ENCODE data around the gene KIF6.

KIF6 gene

DNA sequence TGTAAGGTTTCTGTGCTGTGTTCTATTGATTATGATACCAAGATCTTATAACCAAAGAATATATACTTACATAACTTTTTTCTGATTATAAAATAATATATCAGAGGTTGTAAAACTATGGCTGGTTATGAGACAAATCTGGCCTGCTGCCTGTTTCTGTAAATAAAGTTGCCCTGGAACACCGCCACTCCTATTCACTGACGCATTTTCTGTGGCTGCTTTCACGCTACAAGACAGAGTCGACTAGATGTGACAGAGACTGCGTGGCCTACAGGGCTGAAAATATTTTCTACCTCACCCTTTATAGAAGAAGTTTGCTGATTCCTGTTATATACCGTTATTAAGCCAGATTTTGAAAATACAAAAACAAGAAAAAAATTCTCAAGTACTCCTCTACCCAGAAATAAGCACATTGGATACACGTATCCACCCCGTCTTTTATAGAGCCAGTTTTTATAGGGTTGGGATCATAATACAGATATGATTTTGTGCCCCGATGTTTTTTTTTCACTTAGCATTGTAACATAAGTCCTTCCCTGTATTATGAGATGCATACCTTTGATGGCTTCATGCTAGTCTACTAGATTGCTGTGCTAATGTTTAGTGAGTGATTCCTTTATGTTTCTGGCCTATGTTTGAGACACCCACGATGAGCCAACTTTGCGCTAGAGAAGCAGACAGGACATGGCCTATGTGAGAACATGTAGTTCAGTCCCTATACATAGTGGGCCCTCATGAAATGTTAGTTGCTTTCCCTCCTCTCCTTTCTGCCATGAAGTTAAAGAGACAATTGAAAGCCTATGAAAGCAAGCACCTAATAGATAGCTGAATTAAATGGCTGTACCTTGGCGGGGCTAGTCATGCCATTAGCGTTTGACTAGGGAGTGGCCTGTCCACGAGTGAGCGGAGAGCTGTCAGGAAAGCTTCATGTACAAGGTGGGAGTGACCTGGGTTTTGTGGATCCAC is 304.6 kb downstream of the KIF6 start:
- TF ChIP-seq, protein P1, sequence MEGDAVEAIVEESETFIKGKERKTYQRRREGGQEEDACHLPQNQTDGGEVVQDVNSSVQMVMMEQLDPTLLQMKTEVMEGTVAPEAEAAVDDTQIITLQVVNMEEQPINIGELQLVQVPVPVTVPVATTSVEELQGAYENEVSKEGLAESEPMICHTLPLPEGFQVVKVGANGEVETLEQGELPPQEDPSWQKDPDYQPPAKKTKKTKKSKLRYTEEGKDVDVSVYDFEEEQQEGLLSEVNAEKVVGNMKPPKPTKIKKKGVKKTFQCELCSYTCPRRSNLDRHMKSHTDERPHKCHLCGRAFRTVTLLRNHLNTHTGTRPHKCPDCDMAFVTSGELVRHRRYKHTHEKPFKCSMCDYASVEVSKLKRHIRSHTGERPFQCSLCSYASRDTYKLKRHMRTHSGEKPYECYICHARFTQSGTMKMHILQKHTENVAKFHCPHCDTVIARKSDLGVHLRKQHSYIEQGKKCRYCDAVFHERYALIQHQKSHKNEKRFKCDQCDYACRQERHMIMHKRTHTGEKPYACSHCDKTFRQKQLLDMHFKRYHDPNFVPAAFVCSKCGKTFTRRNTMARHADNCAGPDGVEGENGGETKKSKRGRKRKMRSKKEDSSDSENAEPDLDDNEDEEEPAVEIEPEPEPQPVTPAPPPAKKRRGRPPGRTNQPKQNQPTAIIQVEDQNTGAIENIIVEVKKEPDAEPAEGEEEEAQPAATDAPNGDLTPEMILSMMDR (IDR thresholded peaks at IDR 0.05; ENCODE audit: low read depth, low read length, missing control alignments) = no peak
- no peak for DNase-seq (ENCODE audit: extremely low read depth, low read depth)

DNA sequence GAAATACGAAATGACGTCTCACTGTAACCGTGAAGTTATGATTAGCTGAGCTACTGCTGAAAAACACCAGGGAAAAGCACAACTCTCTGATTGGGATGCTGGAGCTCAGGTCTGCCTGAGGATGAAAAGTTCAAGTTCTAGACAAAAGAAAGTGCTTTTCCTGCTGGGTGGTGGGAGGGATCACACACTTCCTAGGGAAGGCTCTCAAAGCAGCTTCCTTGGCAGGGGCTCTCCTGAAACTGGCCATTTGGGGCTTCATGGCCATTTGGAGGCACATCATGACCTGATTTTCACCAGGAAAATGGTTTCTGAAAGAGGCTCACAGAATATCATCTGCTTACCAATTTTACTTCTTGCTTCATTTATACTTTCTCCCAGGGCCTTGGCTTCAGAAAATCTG is 305.6 kb downstream of the KIF6 start:
- TF ChIP-seq, protein P1 (IDR thresholded peaks at IDR 0.05; ENCODE audit: low read depth, low read length, missing control alignments) = no peak
- no peak for DNase-seq (ENCODE audit: extremely low read depth, low read depth)
- H3K4me3 ChIP-seq (replicated peaks; ENCODE audit: low read depth, low read length) = no peak overlapping the region

More for the DNA sequence above, 304.6 kb downstream of the KIF6 start:
- no peak overlapping the region for H3K4me3 ChIP-seq (replicated peaks; ENCODE audit: low read depth, low read length)

DNA sequence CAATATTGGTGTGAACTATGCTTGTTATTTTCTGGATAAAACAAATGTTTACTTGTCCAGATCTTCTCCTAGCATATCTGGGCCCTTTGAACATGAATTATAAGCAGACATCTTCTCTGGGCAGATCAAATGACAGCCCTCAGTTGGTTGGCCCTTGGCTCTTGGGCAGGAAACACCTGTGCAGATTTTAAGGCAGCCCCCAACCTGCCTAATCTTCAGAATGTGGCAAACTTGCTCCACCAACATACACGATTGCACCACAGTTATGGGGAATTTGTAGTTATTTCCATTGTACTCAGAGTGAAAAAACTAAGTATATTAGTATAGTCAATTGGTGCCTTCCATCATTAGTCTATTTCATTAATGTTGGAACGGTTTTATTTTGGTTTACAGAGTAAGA is 307.8 kb downstream of the KIF6 start:
- no peak for DNase-seq (ENCODE audit: extremely low read depth, low read depth)
- TF ChIP-seq, protein P1 (IDR thresholded peaks at IDR 0.05; ENCODE audit: low read depth, low read length, missing control alignments) = no peak
- no peak overlapping the region for H3K4me3 ChIP-seq (replicated peaks; ENCODE audit: low read depth, low read length)

DNA sequence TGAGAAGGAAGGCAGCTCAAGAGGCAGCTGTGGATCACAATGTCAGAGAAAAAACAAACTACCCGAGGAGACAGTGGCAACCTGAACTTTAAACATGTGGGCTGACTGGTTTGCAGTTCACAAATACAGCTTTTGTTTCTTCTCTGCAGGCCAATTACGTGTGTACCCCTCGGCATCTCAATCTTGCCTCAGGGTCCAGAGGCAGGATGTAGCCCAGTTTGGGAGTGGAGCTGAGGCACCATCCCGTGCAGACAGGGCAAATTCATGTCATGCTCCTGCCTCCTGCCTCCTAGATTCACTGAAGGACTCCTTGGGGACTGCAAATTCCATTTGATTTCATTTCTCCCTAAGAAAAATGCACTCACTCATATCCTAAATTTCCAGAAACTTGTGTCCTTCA is 308.5 kb downstream of the KIF6 start:
- DNase-seq (ENCODE audit: extremely low read depth, low read depth) = peak; percentile 73
- H3K4me3 ChIP-seq (replicated peaks; ENCODE audit: low read depth, low read length) = no peak overlapping the region
- TF ChIP-seq, protein P1 (IDR thresholded peaks at IDR 0.05; ENCODE audit: low read depth, low read length, missing control alignments) = no peak

DNA sequence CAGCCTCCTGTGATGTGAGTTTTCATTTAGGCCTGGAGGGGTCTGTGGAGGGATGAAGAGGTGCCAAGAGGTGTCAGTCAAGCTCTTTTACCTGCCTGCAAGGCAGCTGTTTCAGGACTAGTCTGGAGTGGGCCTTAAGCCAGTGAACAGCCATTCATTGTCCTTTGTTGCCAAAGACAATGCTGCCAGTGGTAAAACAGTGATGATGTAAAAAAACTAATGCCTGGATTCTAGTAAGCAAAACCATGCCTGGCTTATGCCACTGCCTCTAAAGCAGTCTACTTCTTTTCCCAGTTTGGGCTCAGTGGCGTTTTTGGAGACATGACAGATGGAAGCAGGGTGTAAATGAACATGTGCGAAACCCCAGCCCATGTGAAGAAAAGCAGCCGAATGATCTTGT is 309.2 kb downstream of the KIF6 start:
- TF ChIP-seq, protein P1 (IDR thresholded peaks at IDR 0.05; ENCODE audit: low read depth, low read length, missing control alignments) = no peak
- DNase-seq (ENCODE audit: extremely low read depth, low read depth) = no peak
- no peak overlapping the region for H3K4me3 ChIP-seq (replicated peaks; ENCODE audit: low read depth, low read length)

DNA sequence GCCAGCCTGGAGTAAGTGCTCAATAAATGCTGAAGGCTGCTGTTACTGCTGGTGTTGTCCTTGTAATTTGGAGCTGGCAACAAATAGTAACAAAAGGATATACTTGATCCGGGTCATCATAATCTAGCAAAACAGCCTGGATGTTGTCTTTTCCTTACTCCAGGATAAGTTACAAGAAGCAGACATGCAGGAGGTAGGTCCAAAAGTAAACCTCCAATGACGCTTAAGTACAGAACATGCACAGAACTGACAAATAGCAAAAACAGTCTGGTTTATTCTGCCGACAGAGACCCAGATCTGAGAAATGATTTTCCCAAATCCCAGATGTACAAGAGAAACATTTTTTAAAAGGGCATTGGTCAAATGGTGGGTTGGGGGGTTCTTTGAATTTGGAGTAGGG is 309.7 kb downstream of the KIF6 start:
- no peak overlapping the region for H3K4me3 ChIP-seq (replicated peaks; ENCODE audit: low read depth, low read length)
- DNase-seq (ENCODE audit: extremely low read depth, low read depth) = no peak
- TF ChIP-seq, protein P1 (IDR thresholded peaks at IDR 0.05; ENCODE audit: low read depth, low read length, missing control alignments) = no peak
